Measurements from ENCODE around the gene ANO3.

- TF ChIP-seq CTCF (IDR thresholded peaks at IDR 0.05; ENCODE audit: extremely low read depth in 1 of 2, insufficient read depth in 1 of 2, low read depth in 1 of 2, low read length in 2 of 2) (no peak), POLR2AphosphoS5 (IDR thresholded peaks at IDR 0.05; ENCODE audit: insufficient read depth, low read depth, low read length) (no peak), MYC (IDR thresholded peaks at IDR 0.05; ENCODE audit: low read depth, low read length) (no peak), EZH2 (IDR thresholded peaks at IDR 0.05; ENCODE audit: borderline replicate concordance, low read depth, low read length, severe bottlenecking) (no peak), POLR2A (IDR thresholded peaks at IDR 0.05; ENCODE audit: low read depth, low read length) (no peak), JUN (IDR thresholded peaks at IDR 0.05; ENCODE audit: borderline replicate concordance, insufficient read depth, insufficient read length, low read depth) (no peak), FOS (IDR thresholded peaks at IDR 0.05; ENCODE audit: borderline replicate concordance, insufficient read depth, low read length) (no peak)
These were observed 12.7 kb downstream of the ANO3 start for GRCh38 chr11:26344647-26345046.

Measured in endothelial cell of umbilical vein (primary cell).